Measurements from ENCODE around the gene GMPS.
"Not testable (repeated sequence)": the region's sequence is repeated elsewhere in the genome, so short reads cannot be mapped to it uniquely, and the experiment has no call there.

Gene GMPS

DNA sequence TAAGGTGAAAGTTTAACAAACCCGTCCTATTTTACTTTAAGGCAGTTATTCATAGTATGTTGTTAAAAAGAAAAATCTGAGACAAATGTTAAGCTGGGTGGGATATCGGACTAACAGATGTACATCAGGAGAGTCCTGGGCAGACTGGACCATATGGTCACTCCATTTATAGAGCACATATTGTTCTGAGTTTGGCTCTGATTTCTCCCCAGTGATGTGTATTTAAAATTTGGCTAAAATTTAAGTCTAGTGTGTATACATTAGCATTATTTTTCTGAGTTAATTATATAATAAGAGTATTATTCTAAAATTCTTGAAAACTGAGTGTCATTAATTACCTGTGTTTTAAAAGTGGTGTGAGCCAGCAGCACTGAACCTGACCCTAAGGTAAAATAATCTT, 6.1 kb downstream of the GMPS start:
- Histone ChIP-seq H3K4me1 (ENCODE audit: control insufficient read depth, insufficient read depth, low read length) (peaks cover 7% of the 10 kb centered on the region), H3K36me3 (ENCODE audit: insufficient read depth, low read length) (no peaks in the 10 kb centered on the region), H3K27me3 (ENCODE audit: control insufficient read depth, insufficient read depth, low read length) (no peaks in the 10 kb centered on the region), H3K4me3 (ENCODE audit: low read length) (no peak overlapping the region), H3K9me3 (replicated peaks; ENCODE audit: low read length) (no peaks in the 10 kb centered on the region), H3K9ac (ENCODE audit: low read depth, low read length) (no peak overlapping the region), H3K4me2 (ENCODE audit: low read length) (no peak overlapping the region)

DNA sequence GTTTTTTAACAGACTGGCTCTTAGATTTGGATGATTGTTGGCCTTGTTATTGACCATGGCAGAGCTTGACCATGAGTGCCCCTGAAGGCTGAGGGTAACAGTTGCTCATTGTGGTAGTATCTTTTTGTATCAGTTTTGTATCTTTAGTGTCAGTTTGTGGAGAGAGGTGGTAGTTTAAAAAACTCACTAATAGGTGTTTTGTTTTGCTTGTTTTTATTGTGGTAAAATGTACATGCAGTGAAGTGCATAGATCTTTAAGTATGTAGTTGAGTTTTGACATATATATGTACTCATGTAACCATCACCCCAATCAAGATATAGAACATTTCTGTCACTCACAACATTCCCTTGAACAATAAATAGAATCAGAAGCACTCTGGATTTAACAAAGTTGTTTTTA, 9.8 kb downstream of the GMPS start:
- no peaks in the 10 kb centered on the region for H3K9me3 ChIP-seq (replicated peaks; ENCODE audit: low read length)
- no peaks in the 10 kb centered on the region for H3K27me3 ChIP-seq (ENCODE audit: control insufficient read depth, insufficient read depth, low read length)
- H3K9ac ChIP-seq (ENCODE audit: low read depth, low read length), result no peak overlapping the region
- H3K4me3 ChIP-seq (ENCODE audit: low read length), result no peak overlapping the region
- H3K36me3 ChIP-seq (ENCODE audit: insufficient read depth, low read length), result no peaks in the 10 kb centered on the region
- H3K4me2 ChIP-seq (ENCODE audit: low read length), result no peak overlapping the region
- H3K4me1 ChIP-seq (ENCODE audit: control insufficient read depth, insufficient read depth, low read length), result no peaks in the 10 kb centered on the region

DNA sequence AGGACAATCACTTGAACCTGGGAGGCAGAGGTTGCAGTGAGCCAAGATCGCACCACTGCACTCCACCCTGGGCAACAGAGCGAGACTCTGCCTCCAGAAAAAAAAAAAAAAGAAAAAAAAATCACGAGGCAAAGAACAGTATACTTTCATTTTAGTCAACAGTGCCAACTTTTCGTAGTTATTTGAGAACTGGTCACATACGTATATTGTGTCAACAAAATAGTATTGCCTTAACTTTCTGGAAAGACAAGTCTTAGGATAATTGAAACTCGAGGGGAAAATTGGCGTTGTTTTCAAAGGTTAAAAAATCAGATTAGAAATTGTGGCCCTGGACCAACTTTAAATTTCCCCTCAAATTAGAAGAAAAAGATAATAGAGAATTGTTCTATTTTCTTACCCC, 13.8 kb downstream of the GMPS start:
- Histone ChIP-seq H3K4me1 (ENCODE audit: control insufficient read depth, insufficient read depth, low read length) (no peaks in the 10 kb centered on the region), H3K36me3 (ENCODE audit: insufficient read depth, low read length) (no peaks in the 10 kb centered on the region), H3K27me3 (ENCODE audit: control insufficient read depth, insufficient read depth, low read length) (no peaks in the 10 kb centered on the region), H3K4me2 (ENCODE audit: low read length) (no peak overlapping the region), H3K4me3 (ENCODE audit: low read length) (no peak overlapping the region), H3K9me3 (replicated peaks; ENCODE audit: low read length) (no peaks in the 10 kb centered on the region), H3K9ac (ENCODE audit: low read depth, low read length) (no peak overlapping the region)

DNA sequence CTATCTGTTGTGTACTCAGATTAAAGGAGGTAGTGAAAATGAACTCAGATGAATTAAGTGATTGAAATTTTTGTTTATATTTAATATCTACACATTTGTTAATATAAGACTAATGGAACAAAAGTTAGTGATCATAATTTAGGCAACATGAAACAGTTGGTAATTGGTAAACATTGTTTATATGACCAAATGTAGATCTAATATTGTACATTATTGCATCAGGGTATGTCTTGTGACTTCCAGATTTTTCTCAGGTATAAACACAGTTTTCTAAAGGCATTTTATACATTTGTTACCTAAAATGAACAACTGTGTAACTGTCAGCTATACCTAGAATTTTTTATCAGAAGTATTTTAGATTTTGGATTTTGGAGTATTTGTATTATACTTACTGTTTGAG, 14.8 kb downstream of the GMPS start:
- Histone ChIP-seq H3K9ac (ENCODE audit: low read depth, low read length) (no peak overlapping the region), H3K9me3 (replicated peaks; ENCODE audit: low read length) (no peaks in the 10 kb centered on the region), H3K4me3 (ENCODE audit: low read length) (no peak overlapping the region), H3K36me3 (ENCODE audit: insufficient read depth, low read length) (no peaks in the 10 kb centered on the region), H3K4me1 (ENCODE audit: control insufficient read depth, insufficient read depth, low read length) (peaks cover 2% of the 10 kb centered on the region), H3K4me2 (ENCODE audit: low read length) (no peak overlapping the region), H3K27me3 (ENCODE audit: control insufficient read depth, insufficient read depth, low read length) (no peaks in the 10 kb centered on the region)

DNA sequence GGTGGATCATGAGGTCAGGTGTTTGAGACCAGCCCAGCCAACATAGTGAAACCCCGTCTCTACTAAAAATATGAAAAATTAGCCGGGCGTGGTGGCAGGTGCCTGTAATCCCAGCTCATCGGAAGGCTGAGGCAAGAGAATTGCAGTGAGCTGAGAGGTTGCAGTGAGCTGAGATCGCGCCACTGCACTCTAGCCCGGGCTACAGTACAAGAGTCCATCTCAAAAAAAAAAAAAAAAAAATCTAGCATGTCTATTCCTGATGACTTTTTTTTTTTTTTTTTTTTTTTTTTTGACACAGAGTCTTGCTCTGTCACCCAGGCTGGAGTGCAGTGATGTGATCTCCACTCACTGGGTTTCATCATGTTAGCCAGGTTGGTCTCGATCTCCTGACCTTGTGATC, 15.9 kb downstream of the GMPS start:
- not testable (repeated sequence) for H3K4me3 ChIP-seq (ENCODE audit: low read length); H3K27me3 ChIP-seq (ENCODE audit: control insufficient read depth, insufficient read depth, low read length); H3K9ac ChIP-seq (ENCODE audit: low read depth, low read length); H3K9me3 ChIP-seq (replicated peaks; ENCODE audit: low read length); H3K4me2 ChIP-seq (ENCODE audit: low read length); H3K36me3 ChIP-seq (ENCODE audit: insufficient read depth, low read length)
- H3K4me1 ChIP-seq (ENCODE audit: control insufficient read depth, insufficient read depth, low read length), result peaks cover 12% of the 10 kb centered on the region

DNA sequence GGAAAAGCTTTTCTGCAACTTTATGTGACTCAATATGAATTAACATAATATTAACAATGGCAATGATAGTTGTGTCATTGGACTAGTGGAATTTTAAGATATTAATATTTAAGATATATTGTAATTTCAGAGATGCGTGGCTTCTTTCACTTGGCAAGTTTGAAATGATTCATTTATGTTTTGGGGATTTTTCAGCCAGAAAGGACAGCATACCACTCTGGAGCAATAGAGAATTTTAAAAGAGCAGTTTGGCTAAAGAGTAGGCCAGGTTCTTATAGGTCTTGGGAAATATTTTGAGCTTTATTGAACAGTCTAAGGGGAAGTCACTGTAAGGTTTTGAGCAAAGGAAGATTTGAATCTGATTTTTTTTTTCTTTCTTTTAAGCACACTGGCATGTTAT, 16.5 kb downstream of the GMPS start:
- Histone ChIP-seq H3K9me3 (replicated peaks; ENCODE audit: low read length) (no peaks in the 10 kb centered on the region), H3K9ac (ENCODE audit: low read depth, low read length) (no peak overlapping the region), H3K4me3 (ENCODE audit: low read length) (no peak overlapping the region), H3K4me2 (ENCODE audit: low read length) (no peak overlapping the region), H3K36me3 (ENCODE audit: insufficient read depth, low read length) (no peaks in the 10 kb centered on the region), H3K4me1 (ENCODE audit: control insufficient read depth, insufficient read depth, low read length) (peaks cover 12% of the 10 kb centered on the region), H3K27me3 (ENCODE audit: control insufficient read depth, insufficient read depth, low read length) (no peaks in the 10 kb centered on the region)

DNA sequence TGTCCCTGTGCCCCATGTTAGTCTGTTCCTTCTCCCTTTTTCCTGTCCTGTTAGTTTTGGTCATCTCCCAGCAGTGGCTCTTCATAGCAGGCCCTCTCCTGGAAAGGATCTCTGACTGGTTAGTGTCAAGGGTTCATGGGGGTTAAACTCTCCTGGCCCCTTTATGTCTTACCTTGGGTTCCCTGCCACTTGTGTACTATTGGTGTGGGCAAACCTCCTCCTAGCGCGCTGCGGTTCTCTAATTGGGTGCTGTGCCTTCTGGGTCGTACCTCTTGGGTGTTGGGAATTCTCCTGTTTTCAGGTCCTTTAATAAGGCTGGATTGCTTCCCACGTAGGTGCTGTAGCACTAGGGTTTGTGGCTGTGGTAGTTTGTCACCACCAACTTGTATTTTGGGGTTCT, 18.8 kb downstream of the GMPS start:
- no peak overlapping the region for H3K9ac ChIP-seq (ENCODE audit: low read depth, low read length)
- no peaks in the 10 kb centered on the region for H3K27me3 ChIP-seq (ENCODE audit: control insufficient read depth, insufficient read depth, low read length)
- no peak overlapping the region for H3K4me2 ChIP-seq (ENCODE audit: low read length)

DNA sequence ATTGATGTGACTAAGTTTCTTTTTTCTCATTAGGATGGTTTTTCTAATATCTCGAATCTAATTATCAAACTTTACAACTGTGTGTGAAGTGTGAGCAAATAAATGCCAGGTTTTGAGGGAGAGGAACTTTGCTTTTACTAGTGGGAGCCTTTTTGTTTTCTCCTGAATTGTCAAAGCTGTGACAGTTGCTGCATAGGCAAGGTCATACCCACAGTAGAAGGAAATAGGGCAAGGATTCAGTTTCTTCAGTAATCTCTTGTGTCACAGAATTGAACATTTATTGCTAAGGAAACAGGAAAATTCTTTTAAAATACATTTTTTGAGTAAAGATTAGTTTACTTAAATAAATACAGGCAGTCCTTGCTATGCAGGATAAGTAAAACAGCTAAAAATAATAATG, 19.5 kb downstream of the GMPS start:
- Histone ChIP-seq H3K9ac (ENCODE audit: low read depth, low read length) (no peak overlapping the region), H3K27me3 (ENCODE audit: control insufficient read depth, insufficient read depth, low read length) (no peaks in the 10 kb centered on the region), H3K4me3 (ENCODE audit: low read length) (no peak overlapping the region), H3K4me2 (ENCODE audit: low read length) (no peak overlapping the region), H3K9me3 (replicated peaks; ENCODE audit: low read length) (no peaks in the 10 kb centered on the region), H3K36me3 (ENCODE audit: insufficient read depth, low read length) (peaks cover 11% of the 10 kb centered on the region), H3K4me1 (ENCODE audit: control insufficient read depth, insufficient read depth, low read length) (peaks cover 12% of the 10 kb centered on the region)

More for the DNA sequence above, 18.8 kb downstream of the GMPS start:
- no peaks in the 10 kb centered on the region for H3K9me3 ChIP-seq (replicated peaks; ENCODE audit: low read length)
- H3K36me3 ChIP-seq (ENCODE audit: insufficient read depth, low read length), result peaks cover 6% of the 10 kb centered on the region
- H3K4me3 ChIP-seq (ENCODE audit: low read length), result no peak overlapping the region
- H3K4me1 ChIP-seq (ENCODE audit: control insufficient read depth, insufficient read depth, low read length), result peaks cover 12% of the 10 kb centered on the region

DNA sequence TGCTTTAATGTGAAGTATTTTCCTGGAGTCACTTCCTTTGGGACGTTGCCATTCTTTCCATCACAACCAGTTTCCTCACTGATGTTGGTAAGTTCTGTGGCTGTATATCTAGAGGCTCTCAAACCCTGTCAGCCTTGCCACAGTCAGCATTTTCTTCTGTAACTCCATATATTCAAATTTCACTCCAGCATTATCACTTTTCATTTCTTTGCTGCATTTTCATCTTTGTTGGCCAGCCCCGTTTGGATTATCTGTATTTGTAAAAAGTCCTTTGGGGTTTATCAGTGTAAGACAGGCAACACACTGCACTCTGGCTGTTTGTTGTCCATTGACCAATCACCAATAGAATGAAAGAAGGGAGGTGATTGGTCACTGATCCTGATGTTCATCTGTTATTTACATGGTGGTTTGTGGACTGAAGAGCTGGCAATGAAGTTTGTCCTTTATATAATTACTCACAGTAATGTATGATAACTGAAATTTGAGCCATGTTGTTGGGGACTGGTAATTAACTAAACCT, 20.3 kb downstream of the GMPS start:
- no peaks in the 10 kb centered on the region for H3K9me3 ChIP-seq (replicated peaks; ENCODE audit: low read length)

DNA sequence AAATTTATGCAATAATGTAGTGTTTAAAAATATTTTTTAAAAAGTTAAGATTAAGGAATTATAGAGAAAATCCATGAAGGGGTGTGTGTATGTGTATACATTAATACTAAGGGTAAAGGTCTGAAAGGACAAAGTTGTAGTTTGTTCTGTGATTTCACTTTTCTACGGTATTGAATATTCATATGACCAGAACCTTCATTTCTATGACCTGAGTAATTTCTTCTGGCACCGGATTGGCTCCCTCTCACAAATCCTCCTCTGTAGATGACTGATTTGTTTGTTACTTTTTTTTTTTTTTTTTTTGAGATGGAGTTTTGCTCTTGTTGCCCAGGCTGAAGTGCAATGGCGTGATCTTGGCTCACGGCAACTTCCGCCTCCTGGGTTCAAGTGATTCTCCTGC, 20.9 kb downstream of the GMPS start:
- Histone ChIP-seq H3K27me3 (ENCODE audit: control insufficient read depth, insufficient read depth, low read length) (no peaks in the 10 kb centered on the region), H3K4me2 (ENCODE audit: low read length) (peak overlapping the region; percentile 55), H3K9me3 (replicated peaks; ENCODE audit: low read length) (no peaks in the 10 kb centered on the region), H3K9ac (ENCODE audit: low read depth, low read length) (no peak overlapping the region), H3K36me3 (ENCODE audit: insufficient read depth, low read length) (peaks cover 11% of the 10 kb centered on the region), H3K4me3 (ENCODE audit: low read length) (no peak overlapping the region), H3K4me1 (ENCODE audit: control insufficient read depth, insufficient read depth, low read length) (peaks cover 12% of the 10 kb centered on the region)

More for the DNA sequence above, 20.3 kb downstream of the GMPS start:
- Histone ChIP-seq H3K4me2 (ENCODE audit: low read length) (peak overlapping the region; percentile 55), H3K9ac (ENCODE audit: low read depth, low read length) (no peak overlapping the region), H3K27me3 (ENCODE audit: control insufficient read depth, insufficient read depth, low read length) (no peaks in the 10 kb centered on the region), H3K36me3 (ENCODE audit: insufficient read depth, low read length) (peaks cover 11% of the 10 kb centered on the region), H3K4me3 (ENCODE audit: low read length) (no peak overlapping the region), H3K4me1 (ENCODE audit: control insufficient read depth, insufficient read depth, low read length) (peaks cover 12% of the 10 kb centered on the region)

DNA sequence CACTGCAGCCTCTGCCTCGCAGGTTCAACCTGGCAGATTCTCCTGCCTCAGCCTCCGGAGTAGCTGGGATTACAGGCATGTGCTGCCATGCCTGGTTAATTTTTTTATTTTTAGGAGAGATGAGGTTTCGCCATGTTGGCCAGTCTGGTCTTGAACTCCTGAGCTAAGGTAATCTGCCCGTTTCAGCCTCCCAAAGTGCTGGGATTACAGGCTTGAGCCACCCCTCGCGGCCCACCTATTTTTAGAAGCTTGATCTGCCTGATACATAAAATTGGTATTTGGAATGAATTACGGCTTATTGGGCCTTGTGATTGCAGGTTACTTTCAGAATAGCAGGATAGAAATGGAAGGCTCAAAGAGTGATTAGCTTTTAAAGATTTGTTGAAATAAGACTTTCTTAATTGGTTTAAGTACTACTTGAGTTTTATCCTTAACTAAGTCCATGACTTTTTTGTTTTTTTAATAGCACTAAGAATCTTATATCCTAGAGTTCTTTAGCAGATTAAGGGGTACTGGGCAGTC, 25.0 kb downstream of the GMPS start:
- Histone ChIP-seq H3K9ac (ENCODE audit: low read depth, low read length) (no peak overlapping the region), H3K4me2 (ENCODE audit: low read length) (no peak overlapping the region), H3K27me3 (ENCODE audit: control insufficient read depth, insufficient read depth, low read length) (no peaks in the 10 kb centered on the region), H3K9me3 (replicated peaks; ENCODE audit: low read length) (no peaks in the 10 kb centered on the region), H3K4me3 (ENCODE audit: low read length) (no peak overlapping the region), H3K36me3 (ENCODE audit: insufficient read depth, low read length) (peaks cover 37% of the 10 kb centered on the region), H3K4me1 (ENCODE audit: control insufficient read depth, insufficient read depth, low read length) (peaks cover 8% of the 10 kb centered on the region)

DNA sequence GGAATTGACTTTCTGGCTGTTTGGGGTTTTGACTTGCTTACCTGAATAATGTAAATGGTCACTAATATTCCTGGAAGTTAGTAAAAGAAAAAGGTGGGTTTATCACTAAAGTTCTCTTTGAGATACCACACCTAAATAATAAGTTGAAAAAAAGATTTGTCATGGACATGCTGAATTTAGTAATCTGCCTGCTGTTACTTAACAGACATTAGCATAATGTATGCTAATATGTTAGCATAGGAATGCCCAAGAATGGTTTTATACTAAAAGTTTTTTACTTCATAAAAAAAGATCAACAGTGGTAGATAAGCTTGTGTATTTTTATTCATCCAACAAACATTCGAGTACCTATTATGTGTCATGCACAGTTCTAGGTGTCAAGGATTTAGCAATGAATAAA, 36.5 kb downstream of the GMPS start:
- Histone ChIP-seq H3K4me3 (ENCODE audit: low read length) (no peak overlapping the region), H3K27me3 (ENCODE audit: control insufficient read depth, insufficient read depth, low read length) (no peaks in the 10 kb centered on the region), H3K9me3 (replicated peaks; ENCODE audit: low read length) (no peaks in the 10 kb centered on the region), H3K36me3 (ENCODE audit: insufficient read depth, low read length) (peaks cover 35% of the 10 kb centered on the region), H3K9ac (ENCODE audit: low read depth, low read length) (no peak overlapping the region), H3K4me1 (ENCODE audit: control insufficient read depth, insufficient read depth, low read length) (peaks cover 6% of the 10 kb centered on the region), H3K4me2 (ENCODE audit: low read length) (no peak overlapping the region)

Data from skeletal muscle satellite cell (primary cell).